GM18867 (cell line): Measurements from ENCODE around the gene GCNT1.
"Not testable (repeated sequence)": the region's sequence is repeated elsewhere in the genome, so short reads cannot be mapped to it uniquely, and the experiment has no call there.

Experiments used
- ATAC-seq: cut with Tn5 transposase; IDR thresholded peaks from one replicate; pipeline ENCODE4 v1.9.1; 2021; ENCODE audit warnings: mild to moderate bottlenecking, moderate library complexity; ENCODE audit not compliant: unreplicated experiment

GCNT1 gene

DNA sequence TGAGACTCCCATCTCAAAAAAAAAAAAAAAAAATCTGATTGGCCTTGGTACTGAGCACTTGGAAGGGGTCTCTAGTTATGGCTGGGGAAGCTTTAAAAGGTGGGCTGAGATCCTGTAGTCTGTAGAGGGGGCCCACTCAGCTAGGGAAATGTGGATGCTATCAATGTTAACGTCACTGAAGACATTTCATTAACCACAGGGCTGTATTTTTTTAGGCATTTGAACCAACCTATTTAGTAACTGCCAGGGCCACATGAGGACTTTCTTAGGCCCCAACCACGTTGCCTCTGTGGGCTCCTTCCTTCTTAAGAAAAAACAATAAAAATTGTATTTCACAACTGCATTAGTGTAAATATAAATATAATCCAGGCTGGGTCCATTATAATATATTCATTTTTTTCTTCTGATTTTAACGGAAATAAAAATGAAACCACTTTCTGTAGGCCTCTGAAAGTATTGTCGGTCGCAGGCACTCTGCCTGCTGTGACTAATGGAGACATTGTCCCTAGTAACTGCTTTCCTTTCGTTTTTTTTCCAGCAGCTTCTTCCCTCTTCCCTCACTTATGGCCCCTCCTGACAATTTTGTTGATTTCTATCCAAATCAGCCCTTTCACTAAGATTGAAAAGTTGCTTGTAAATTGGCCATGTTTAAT, 71.6 kb downstream of the GCNT1 start:
- ATAC-seq = no peak

- no peak for ATAC-seq
Observed at GRCh38 chr9:76531231-76531780, 72.3 kb downstream of the GCNT1 start.

- ATAC-seq = not testable (repeated sequence)
Observed at GRCh38 chr9:76532877-76533276, 73.9 kb downstream of the GCNT1 start.

GRCh38 chr9:76534026-76534425, 75.0 kb downstream of the GCNT1 start:
- no peak for ATAC-seq

DNA sequence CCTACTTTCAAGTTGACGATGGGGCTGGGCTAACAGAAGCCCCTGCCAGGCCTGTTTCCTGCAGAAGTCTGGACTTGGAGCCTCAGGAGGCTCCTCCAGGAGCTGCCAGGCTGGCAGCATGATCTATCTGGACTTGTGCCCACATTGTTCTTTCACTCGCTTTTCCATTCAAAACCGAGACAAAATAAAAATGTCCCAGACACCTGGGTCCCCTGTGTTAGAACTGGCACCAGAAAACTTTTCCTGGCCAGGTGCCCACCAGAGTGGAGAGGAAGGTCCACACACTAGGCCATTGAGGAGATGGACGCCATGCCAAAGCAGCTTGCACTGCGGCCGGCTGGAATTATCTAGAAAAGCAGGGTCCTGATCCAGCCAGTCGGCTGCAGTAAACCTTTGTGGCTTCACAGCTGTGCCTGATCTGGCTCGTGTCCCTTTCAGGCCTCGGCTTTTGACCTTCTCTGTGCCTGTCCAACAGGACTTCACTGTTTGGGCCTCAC, 78.2 kb downstream of the GCNT1 start:
- ATAC-seq = no peak

- no peak for ATAC-seq
Observed at GRCh38 chr9:76539180-76539579, 80.2 kb downstream of the GCNT1 start.

DNA sequence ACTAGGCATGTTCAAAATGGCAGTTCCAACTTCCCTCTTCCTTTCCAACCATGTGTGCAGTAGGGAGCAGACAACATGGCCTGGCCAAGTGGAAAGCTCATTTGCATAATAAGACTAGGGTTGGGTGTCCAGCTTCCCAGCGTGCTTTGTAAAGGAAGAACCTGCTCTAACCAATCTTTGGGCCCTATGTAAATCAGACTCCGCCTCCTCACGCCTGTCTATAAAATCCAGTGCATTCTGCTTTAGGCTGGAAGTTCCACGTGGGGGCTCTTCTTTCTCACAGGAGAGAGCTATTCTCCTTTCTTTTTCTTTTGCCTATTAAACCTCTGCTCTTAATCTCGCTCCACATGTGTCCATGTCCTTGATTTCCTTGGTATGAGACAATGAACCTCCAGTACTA, 83.4 kb downstream of the GCNT1 start:
- no peak for ATAC-seq

DNA sequence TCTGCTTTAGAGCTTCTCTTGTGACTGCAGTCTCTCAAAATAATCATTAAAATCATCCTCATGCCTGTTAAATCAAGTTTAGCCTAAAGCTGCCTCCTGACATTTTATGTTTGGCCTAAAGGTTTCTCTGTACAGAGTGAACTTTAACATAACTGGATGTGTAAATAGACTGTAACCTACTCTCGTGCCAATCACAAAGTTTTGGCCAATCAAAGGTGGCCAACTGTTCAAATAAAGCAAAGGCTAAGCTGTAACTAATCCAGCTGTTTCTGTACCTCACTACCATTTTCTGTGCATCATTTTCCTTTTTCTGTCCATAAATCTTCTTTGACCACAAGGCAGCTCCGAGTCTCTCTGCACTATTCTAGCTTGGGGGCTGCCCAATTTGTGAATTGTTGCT, 86.2 kb downstream of the GCNT1 start:
- ATAC-seq = no peak

DNA sequence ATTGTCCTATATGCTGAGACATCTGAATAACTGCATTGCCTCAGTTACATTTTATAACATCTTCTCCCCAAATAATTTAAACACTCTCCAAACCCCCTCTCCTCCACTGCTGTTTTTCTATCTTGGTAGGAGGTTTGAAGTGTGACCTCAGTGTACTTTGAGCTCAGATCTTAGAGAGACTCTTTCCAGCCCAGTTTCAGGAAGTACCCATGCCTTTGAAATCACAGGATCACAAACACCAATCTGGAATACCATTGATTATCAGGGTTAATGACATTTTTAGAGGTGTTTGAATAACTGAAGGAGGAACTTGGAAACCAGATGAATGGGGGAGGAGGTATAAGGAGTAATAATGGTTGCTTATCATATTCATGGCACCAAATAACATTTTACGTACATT, 93.2 kb downstream of the GCNT1 start:
- ATAC-seq = no peak

DNA sequence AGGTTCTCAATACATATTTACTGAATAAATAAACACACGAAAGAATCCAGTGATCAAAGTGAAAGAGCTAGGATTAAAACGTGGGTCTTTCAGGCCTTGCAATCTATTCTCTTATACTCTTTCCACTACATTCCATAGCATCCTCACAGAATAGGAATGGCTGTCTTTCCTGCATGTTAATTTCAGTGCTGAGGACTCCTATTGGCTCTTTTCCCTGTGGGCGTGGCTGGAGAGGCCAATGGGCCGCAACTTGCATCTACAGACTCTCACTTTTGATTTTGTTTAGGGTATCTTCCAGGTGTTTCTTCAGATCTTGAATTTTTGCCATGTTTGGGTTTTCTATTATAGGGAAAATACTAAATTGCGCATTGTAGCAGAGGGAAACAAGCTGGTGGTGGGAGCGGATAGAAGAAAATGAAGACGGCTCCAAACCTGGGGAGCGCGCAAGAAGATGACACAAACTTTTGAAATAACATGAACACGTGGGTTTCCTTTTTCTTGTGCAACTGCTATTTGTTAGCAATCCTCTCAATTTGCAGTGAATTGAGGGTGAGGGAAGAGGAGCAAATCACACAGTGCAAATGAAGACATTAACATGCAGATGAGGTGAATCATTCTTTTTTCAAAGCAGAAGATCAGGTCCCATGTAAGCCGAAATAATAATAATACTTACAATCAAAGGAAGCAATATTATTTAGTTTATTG, 93.9 kb downstream of the GCNT1 start:
- no peak for ATAC-seq

DNA sequence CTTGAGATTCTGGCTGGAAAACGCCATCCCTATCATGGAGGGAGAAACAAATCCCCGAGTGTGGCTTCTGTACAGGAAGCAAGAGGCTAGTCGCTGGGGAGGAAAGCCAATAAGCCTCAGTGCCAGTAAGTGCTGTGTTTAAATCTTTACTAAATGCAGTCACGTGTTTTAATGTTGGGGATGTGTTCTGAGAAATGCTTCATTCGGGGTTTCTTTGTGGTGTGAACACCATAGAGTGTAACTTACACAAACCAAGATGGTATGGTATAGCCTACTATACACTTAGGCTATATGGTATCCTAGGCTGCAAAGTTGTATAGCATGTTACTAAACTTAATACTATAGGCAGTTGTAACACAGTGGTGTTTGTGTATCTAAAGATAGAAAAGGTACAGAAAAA, 94.7 kb downstream of the GCNT1 start:
- ATAC-seq = no peak
